GM12878 (cell line): ENCODE measurements around the gene TXLNB. TPM values are rescaled to one million over a fixed set of nuclear protein-coding genes. Genes with fewer than 3 reads are reported as not detected.

Source experiments
- ASH2L ChIP-seq: fragments of 300-600, 200-600 bp; sonication (generic); IDR thresholded peaks from 2 replicates; pipeline ENCODE4 v1.6.1; 2017; ENCODE audit warnings: low read depth, mild to moderate bottlenecking, borderline replicate concordance
- CBX5 ChIP-seq: sonication (generic); IDR thresholded peaks from 2 replicates; pipeline ENCODE4 v1.6.1; 2016; ENCODE audit warnings: low read depth, moderate library complexity, mild to moderate bottlenecking, inconsistent platforms
- CREB1 ChIP-seq: IDR thresholded peaks from 2 replicates; pipeline ENCODE4 v1.6.1; 2012; ENCODE audit warnings: low read depth, mild to moderate bottlenecking, inconsistent platforms
- EP300 ChIP-seq, 2 experiments: fragments of 150-350 bp in 1 of 2; IDR thresholded peaks; 2 replicates each; pipeline ENCODE4 v1.6.1; 2011 to 2012; ENCODE audit warnings: low read depth in 2 of 2, low read length in 2 of 2, borderline replicate concordance in 1 of 2, improper control_type of control experiment in 1 of 2, inconsistent platforms in 1 of 2; ENCODE audit not compliant: control insufficient read depth in 1 of 2
- EZH2 ChIP-seq: IDR thresholded peaks from 2 replicates; pipeline ENCODE4 v1.6.1; 2012; ENCODE audit warnings: low read depth, mild to moderate bottlenecking, control low read depth, inconsistent platforms, low read length, borderline replicate concordance; ENCODE audit not compliant: control insufficient read depth
- FOS ChIP-seq: IDR thresholded peaks from 3 replicates; pipeline ENCODE4 v1.6.1; 2011; ENCODE audit warnings: borderline replicate concordance; ENCODE audit not compliant: insufficient read length; ENCODE audit errors: extremely low read depth
- FOXM1 ChIP-seq: IDR thresholded peaks from 2 replicates; pipeline ENCODE4 v1.6.1; 2012; ENCODE audit warnings: low read depth, mild to moderate bottlenecking, inconsistent platforms, low read length, moderate library complexity
- GABPA ChIP-seq: IDR thresholded peaks from 2 replicates; pipeline ENCODE4 v1.6.1; 2014; ENCODE audit warnings: antibody characterized with exemption, low read depth, mild to moderate bottlenecking, inconsistent platforms
- JUND ChIP-seq: IDR thresholded peaks from 2 replicates; pipeline ENCODE4 v1.6.1; 2012; ENCODE audit warnings: low read depth, mild to moderate bottlenecking, low read length, improper control_type of control experiment, moderate library complexity
- MXI1 ChIP-seq: fragments of 150-350 bp; IDR thresholded peaks from 2 replicates; pipeline ENCODE4 v1.6.1; 2011; ENCODE audit warnings: low read depth, mild to moderate bottlenecking, inconsistent platforms, low read length, improper control_type of control experiment
- MYB ChIP-seq: fragments of 150-350 bp; IDR thresholded peaks from 2 replicates; pipeline ENCODE4 v1.6.1; 2014; ENCODE audit warnings: mild to moderate bottlenecking, low read depth, low read length, borderline replicate concordance
- NFIC ChIP-seq: IDR thresholded peaks from 2 replicates; pipeline ENCODE4 v1.6.1; 2012; ENCODE audit warnings: low read depth, mild to moderate bottlenecking, inconsistent platforms, low read length, moderate library complexity
- NR2C2 ChIP-seq: IDR thresholded peaks from 2 replicates; pipeline ENCODE4 v1.6.1; 2011; ENCODE audit warnings: borderline replicate concordance, low read depth; ENCODE audit not compliant: control insufficient read depth, insufficient read length
- NRF1 ChIP-seq: conservative IDR thresholded peaks from 2 replicates; pipeline ENCODE4 v1.6.1; 2011; ENCODE audit warnings: mild to moderate bottlenecking, low read depth, low read length, improper control_type of control experiment
- RFX5 ChIP-seq: IDR thresholded peaks from 2 replicates; pipeline ENCODE4 v1.6.1; 2011; ENCODE audit warnings: low read depth, low read length, improper control_type of control experiment
- SMC3 ChIP-seq: IDR thresholded peaks from 2 replicates; pipeline ENCODE4 v1.6.1; 2011; ENCODE audit warnings: low read length, improper control_type of control experiment, borderline replicate concordance
- polyA plus RNA-seq, 11 experiments: library from polyadenylated mRNA; depleted of rRNA in 4 of 11; unstranded in 6 of 11; stranded (reverse) in 5 of 11; fragments of >200 nt; fragmentation: Nextera tagmentation in 4 of 11; fragmentation: Illumina TruSeq in 1 of 11; extraction: Ambion mirVana in 4 of 11; extraction: Trizol in 1 of 11; gene quantifications; 1 replicate in 1 of 11; 2 replicates in 10 of 11; pipeline versions ENCODE4 v1.2.1 to v1.2.3, GENCODE V29; 2011 to 2016; ENCODE audit warnings: inconsistent platforms in 2 of 11, missing spikeins in 2 of 11, low read depth in 1 of 11
- total RNA-seq, 4 experiments: library from RNA; depleted of rRNA in 3 of 4; stranded (reverse); fragments of >200 nt in 3 of 4; fragmentation: Illumina TruSeq in 1 of 4; extraction: Trizol in 1 of 4; gene quantifications; 2 replicates each; pipeline versions ENCODE4 v1.2.1 to v1.2.3, GENCODE V29; 2013 to 2021
- TF ChIP-seq, protein P1 (sequence below): fragments of 450-650 bp; IDR thresholded peaks from 2 replicates; pipeline ENCODE4 v1.6.1; 2016; ENCODE audit warnings: mild to moderate bottlenecking
- TF ChIP-seq, protein P2 (sequence below): IDR thresholded peaks from 2 replicates; pipeline ENCODE4 v1.6.1; 2012; ENCODE audit warnings: low read length, inconsistent platforms
- TF ChIP-seq, protein P3 (sequence below): fragments of 450-650 bp; IDR thresholded peaks from 2 replicates; pipeline ENCODE4 v1.6.1; 2016; ENCODE audit warnings: mild to moderate bottlenecking, moderate library complexity, borderline replicate concordance
- TF ChIP-seq, protein P4 (sequence below): fragments of 450-650 bp; IDR thresholded peaks from 2 replicates; pipeline ENCODE4 v1.6.1; 2017; ENCODE audit warnings: mild to moderate bottlenecking, moderate library complexity

The TXLNB gene
- total and polyA plus RNA-seq, 10 of the 15 experiments (the other 5 are each of a cell fraction or from before 2014, with no cell fraction given) = 0.07 to 1.3 (median 0.22) TPM; not detected in 1

DNA sequence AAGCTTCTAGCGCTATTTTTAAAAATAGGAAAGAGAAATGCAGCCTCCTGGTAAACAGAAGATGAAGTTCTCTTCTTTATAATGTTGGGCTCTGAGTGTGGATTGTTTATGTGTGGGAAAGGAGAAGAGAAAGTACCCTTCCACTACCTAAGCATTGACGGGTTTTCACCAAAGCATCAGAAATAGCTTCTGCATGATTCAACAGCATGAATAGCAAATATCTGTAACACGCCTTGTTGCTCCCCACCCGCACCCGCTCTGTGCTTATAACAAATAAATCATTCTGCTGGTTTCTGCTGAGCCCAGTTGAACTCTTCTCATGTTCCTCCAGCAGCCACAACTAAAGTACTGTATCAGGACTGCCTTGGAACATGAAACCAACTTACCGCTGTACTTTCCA lies 20.7 kb downstream of the TXLNB start (continued):
- TF ChIP-seq, protein P1, sequence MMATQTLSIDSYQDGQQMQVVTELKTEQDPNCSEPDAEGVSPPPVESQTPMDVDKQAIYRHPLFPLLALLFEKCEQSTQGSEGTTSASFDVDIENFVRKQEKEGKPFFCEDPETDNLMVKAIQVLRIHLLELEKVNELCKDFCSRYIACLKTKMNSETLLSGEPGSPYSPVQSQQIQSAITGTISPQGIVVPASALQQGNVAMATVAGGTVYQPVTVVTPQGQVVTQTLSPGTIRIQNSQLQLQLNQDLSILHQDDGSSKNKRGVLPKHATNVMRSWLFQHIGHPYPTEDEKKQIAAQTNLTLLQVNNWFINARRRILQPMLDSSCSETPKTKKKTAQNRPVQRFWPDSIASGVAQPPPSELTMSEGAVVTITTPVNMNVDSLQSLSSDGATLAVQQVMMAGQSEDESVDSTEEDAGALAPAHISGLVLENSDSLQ = no peak
- TF ChIP-seq, protein P2, sequence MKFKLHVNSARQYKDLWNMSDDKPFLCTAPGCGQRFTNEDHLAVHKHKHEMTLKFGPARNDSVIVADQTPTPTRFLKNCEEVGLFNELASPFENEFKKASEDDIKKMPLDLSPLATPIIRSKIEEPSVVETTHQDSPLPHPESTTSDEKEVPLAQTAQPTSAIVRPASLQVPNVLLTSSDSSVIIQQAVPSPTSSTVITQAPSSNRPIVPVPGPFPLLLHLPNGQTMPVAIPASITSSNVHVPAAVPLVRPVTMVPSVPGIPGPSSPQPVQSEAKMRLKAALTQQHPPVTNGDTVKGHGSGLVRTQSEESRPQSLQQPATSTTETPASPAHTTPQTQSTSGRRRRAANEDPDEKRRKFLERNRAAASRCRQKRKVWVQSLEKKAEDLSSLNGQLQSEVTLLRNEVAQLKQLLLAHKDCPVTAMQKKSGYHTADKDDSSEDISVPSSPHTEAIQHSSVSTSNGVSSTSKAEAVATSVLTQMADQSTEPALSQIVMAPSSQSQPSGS = peak; percentile 39; the same call in 1 of the 2 replicates
- 0 out of 4 replicates have a peak, but pooled peaks of 1 of the 2 experiments have one; percentile 31 for TF ChIP-seq EP300 (IDR thresholded peaks at IDR 0.05; ENCODE audit: borderline replicate concordance in 1 of 2, control insufficient read depth in 1 of 2, low read depth in 2 of 2, low read length in 2 of 2)
- TF ChIP-seq GABPA = no peak
- no peak for TF ChIP-seq MXI1
- no peak for TF ChIP-seq NRF1
- TF ChIP-seq FOXM1 = no peak
- no peak for TF ChIP-seq NR2C2
- no peak for TF ChIP-seq CBX5
- TF ChIP-seq NFIC = 0 out of 2 replicates have a peak, but pooled peaks have one; percentile 56
- no peak for TF ChIP-seq ASH2L
- TF ChIP-seq, protein P3, sequence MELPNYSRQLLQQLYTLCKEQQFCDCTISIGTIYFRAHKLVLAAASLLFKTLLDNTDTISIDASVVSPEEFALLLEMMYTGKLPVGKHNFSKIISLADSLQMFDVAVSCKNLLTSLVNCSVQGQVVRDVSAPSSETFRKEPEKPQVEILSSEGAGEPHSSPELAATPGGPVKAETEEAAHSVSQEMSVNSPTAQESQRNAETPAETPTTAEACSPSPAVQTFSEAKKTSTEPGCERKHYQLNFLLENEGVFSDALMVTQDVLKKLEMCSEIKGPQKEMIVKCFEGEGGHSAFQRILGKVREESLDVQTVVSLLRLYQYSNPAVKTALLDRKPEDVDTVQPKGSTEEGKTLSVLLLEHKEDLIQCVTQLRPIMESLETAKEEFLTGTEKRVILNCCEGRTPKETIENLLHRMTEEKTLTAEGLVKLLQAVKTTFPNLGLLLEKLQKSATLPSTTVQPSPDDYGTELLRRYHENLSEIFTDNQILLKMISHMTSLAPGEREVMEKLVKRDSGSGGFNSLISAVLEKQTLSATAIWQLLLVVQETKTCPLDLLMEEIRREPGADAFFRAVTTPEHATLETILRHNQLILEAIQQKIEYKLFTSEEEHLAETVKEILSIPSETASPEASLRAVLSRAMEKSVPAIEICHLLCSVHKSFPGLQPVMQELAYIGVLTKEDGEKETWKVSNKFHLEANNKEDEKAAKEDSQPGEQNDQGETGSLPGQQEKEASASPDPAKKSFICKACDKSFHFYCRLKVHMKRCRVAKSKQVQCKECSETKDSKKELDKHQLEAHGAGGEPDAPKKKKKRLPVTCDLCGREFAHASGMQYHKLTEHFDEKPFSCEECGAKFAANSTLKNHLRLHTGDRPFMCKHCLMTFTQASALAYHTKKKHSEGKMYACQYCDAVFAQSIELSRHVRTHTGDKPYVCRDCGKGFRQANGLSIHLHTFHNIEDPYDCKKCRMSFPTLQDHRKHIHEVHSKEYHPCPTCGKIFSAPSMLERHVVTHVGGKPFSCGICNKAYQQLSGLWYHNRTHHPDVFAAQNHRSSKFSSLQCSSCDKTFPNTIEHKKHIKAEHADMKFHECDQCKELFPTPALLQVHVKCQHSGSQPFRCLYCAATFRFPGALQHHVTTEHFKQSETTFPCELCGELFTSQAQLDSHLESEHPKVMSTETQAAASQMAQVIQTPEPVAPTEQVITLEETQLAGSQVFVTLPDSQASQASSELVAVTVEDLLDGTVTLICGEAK = no peak
- TF ChIP-seq CREB1 = no peak
- no peak for TF ChIP-seq JUND
- no peak for TF ChIP-seq FOS
- no peak for TF ChIP-seq EZH2
- TF ChIP-seq MYB = no peak
- TF ChIP-seq, protein P4, sequence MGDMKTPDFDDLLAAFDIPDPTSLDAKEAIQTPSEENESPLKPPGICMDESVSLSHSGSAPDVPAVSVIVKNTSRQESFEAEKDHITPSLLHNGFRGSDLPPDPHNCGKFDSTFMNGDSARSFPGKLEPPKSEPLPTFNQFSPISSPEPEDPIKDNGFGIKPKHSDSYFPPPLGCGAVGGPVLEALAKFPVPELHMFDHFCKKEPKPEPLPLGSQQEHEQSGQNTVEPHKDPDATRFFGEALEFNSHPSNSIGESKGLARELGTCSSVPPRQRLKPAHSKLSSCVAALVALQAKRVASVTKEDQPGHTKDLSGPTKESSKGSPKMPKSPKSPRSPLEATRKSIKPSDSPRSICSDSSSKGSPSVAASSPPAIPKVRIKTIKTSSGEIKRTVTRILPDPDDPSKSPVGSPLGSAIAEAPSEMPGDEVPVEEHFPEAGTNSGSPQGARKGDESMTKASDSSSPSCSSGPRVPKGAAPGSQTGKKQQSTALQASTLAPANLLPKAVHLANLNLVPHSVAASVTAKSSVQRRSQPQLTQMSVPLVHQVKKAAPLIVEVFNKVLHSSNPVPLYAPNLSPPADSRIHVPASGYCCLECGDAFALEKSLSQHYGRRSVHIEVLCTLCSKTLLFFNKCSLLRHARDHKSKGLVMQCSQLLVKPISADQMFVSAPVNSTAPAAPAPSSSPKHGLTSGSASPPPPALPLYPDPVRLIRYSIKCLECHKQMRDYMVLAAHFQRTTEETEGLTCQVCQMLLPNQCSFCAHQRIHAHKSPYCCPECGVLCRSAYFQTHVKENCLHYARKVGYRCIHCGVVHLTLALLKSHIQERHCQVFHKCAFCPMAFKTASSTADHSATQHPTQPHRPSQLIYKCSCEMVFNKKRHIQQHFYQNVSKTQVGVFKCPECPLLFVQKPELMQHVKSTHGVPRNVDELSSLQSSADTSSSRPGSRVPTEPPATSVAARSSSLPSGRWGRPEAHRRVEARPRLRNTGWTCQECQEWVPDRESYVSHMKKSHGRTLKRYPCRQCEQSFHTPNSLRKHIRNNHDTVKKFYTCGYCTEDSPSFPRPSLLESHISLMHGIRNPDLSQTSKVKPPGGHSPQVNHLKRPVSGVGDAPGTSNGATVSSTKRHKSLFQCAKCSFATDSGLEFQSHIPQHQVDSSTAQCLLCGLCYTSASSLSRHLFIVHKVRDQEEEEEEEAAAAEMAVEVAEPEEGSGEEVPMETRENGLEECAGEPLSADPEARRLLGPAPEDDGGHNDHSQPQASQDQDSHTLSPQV = no peak
- TF ChIP-seq SMC3 = no peak; the same call in 1 of the 2 replicates
- TF ChIP-seq RFX5 = no peak
